GM12878 (cell line): ENCODE data around the gene KIF20A. TPM values are rescaled to one million over a fixed set of nuclear protein-coding genes. Genes with fewer than 3 reads are reported as not detected.
"Not testable (repeated sequence)": the region's sequence is repeated elsewhere in the genome, so short reads cannot be mapped to it uniquely, and the experiment has no call there.

Source experiments
- ATAC-seq: fragments of 200-7000 bp; cut with Tn5 transposase; 3 replicates; pipeline ENCODE4 v1.9.1; 2020; ENCODE audit warnings: mild to moderate bottlenecking, moderate library complexity
- BruUV-seq: library from RNA; stranded (reverse); fragments of 400-500 nt; replicated peaks from 2 replicates; lab custom pipeline; 2021; lab: Mats Ljungman, UMichigan
- CTCF ChIA-PET: fragments of 300-600 bp; sonication (Branson Sonifier 250); formaldehyde crosslinking; extraction: SDS; loops from one replicate; lab custom pipeline; 2021; ENCODE audit warnings: inconsistent platforms; lab: Yijun Ruan, JAX
- POLR2A ChIA-PET: fragments of 350-600 bp; formaldehyde crosslinking; extraction: SDS; loops from one replicate; lab custom pipeline; 2021; ENCODE audit warnings: inconsistent platforms; lab: Charles Lee
- RAD21 ChIA-PET: fragments of 300-600 bp; sonication (Branson Sonifier 250); formaldehyde crosslinking; loops from one replicate; lab custom pipeline; 2023; ENCODE audit warnings: antibody characterized with exemption; ENCODE audit not compliant: unreplicated experiment; lab: Charles Lee
- SMC1A ChIA-PET: fragments of 300-600 bp; sonication (Branson Sonifier 250); formaldehyde crosslinking; loops from one replicate; lab custom pipeline; 2023; ENCODE audit not compliant: unreplicated experiment, uncharacterized antibody; lab: Charles Lee
- DNase-seq: peaks from one replicate; pipeline ENCODE4 v3.0.0-alpha.2; 2011; ENCODE audit warnings: low read depth, low spot score
- FAIRE-seq: peaks from 3 replicates; lab custom pipeline; 2011; peaks lifted over from hg19 to GRCh38; lab: Jason Lieb, UNC
- H2AFZ ChIP-seq: 2 replicates; pipeline ENCODE4 v1.6.0; 2011; ENCODE audit warnings: low read depth, low read length, control low read depth; ENCODE audit not compliant: control insufficient read depth
- H3K27ac ChIP-seq: 2 replicates; pipeline ENCODE4 v1.5.1; 2011; ENCODE audit warnings: control low read depth; ENCODE audit not compliant: control insufficient read depth, insufficient read depth
- H3K27me3 ChIP-seq, 2 experiments: replicated peaks in 1 of 2; 2 replicates each; pipeline versions ENCODE4 v1.6.0 to v1.6.1; 2011; ENCODE audit warnings: low read length in 1 of 2; ENCODE audit not compliant: control insufficient read depth in 2 of 2, insufficient read depth in 2 of 2
- H3K36me3 ChIP-seq, 2 experiments: 2 replicates each; pipeline ENCODE4 v1.5.1; 2011; ENCODE audit warnings: low read length in 1 of 2; ENCODE audit not compliant: control insufficient read depth in 2 of 2, insufficient read depth in 2 of 2
- H3K4me1 ChIP-seq: 2 replicates; pipeline ENCODE4 v1.6.1; 2011; ENCODE audit warnings: mild to moderate bottlenecking, low read length, moderate library complexity, mixed read lengths; ENCODE audit not compliant: control insufficient read depth, insufficient read depth
- H3K4me2 ChIP-seq: 2 replicates; pipeline ENCODE4 v1.6.0; 2011; ENCODE audit warnings: control low read depth; ENCODE audit not compliant: control insufficient read depth, insufficient read depth
- H3K4me3 ChIP-seq: fragments of 200-600 bp; sonication (generic); 2 replicates; pipeline ENCODE4 v1.5.1; 2016
- H3K79me2 ChIP-seq: 2 replicates; pipeline ENCODE4 v1.6.0; 2011; ENCODE audit warnings: low read length; ENCODE audit not compliant: control insufficient read depth, insufficient read depth
- H3K9ac ChIP-seq: 2 replicates; pipeline ENCODE4 v1.8.0; 2011; ENCODE audit warnings: low read length, control low read depth, mixed read lengths; ENCODE audit not compliant: control insufficient read depth, insufficient read depth
- H3K9me3 ChIP-seq: replicated peaks from 3 replicates; pipeline ENCODE4 v1.5.1; 2011; ENCODE audit warnings: mild to moderate bottlenecking, low read length; ENCODE audit not compliant: control insufficient read depth, insufficient read depth
- H4K20me1 ChIP-seq: 2 replicates; pipeline ENCODE4 v1.6.0; 2011; ENCODE audit not compliant: control insufficient read depth, insufficient read depth
- CBFB ChIP-seq: IDR thresholded peaks from 2 replicates; pipeline ENCODE4 v1.6.1; 2016; ENCODE audit warnings: antibody characterized with exemption, low read depth
- E2F4 ChIP-seq: IDR thresholded peaks from 2 replicates; pipeline ENCODE4 v1.6.1; 2012; ENCODE audit warnings: low read depth, low read length, improper control_type of control experiment
- E4F1 ChIP-seq: fragments of 450-650 bp; IDR thresholded peaks from 2 replicates; pipeline ENCODE4 v1.6.1; 2018; ENCODE audit warnings: borderline replicate concordance, mild to moderate bottlenecking; ENCODE audit not compliant: partially characterized antibody
- EED ChIP-seq: sonication (generic); IDR thresholded peaks from 2 replicates; pipeline ENCODE4 v1.6.1; 2016; ENCODE audit warnings: antibody characterized with exemption, low read depth
- ESRRA ChIP-seq: IDR thresholded peaks from 2 replicates; pipeline ENCODE4 v1.6.1; 2012; ENCODE audit warnings: mild to moderate bottlenecking, low read length, improper control_type of control experiment
- HDAC2 ChIP-seq: fragments of 200-600 bp; sonication (generic); IDR thresholded peaks from 2 replicates; pipeline ENCODE4 v1.6.1; 2017
- MYC ChIP-seq: IDR thresholded peaks from 2 replicates; pipeline ENCODE4 v1.6.1; 2011; ENCODE audit warnings: mild to moderate bottlenecking, low read length, moderate library complexity, inconsistent platforms; ENCODE audit not compliant: insufficient read depth, insufficient replicate concordance, insufficient read length, severe bottlenecking
- PML ChIP-seq: IDR thresholded peaks from 2 replicates; pipeline ENCODE4 v1.6.1; 2012; ENCODE audit warnings: low read length, inconsistent platforms
- SIX5 ChIP-seq: IDR thresholded peaks from 2 replicates; pipeline ENCODE4 v1.6.1; 2011; ENCODE audit warnings: mild to moderate bottlenecking, low read depth, low read length, moderate library complexity; ENCODE audit not compliant: severe bottlenecking
- SMAD5 ChIP-seq: IDR thresholded peaks from 2 replicates; pipeline ENCODE4 v1.6.1; 2016; ENCODE audit warnings: antibody characterized with exemption, low read depth
- SMC3 ChIP-seq: IDR thresholded peaks from 2 replicates; pipeline ENCODE4 v1.6.1; 2011; ENCODE audit warnings: low read length, improper control_type of control experiment, borderline replicate concordance
- SP1 ChIP-seq: IDR thresholded peaks from one replicate; pipeline ENCODE4 v1.6.1; 2011; ENCODE audit warnings: low read depth, low read length
- TBL1XR1 ChIP-seq: IDR thresholded peaks from 2 replicates; pipeline ENCODE4 v1.6.1; 2012; ENCODE audit warnings: low read depth, low read length, improper control_type of control experiment
- ZNF207 ChIP-seq: fragments of 450-650 bp; IDR thresholded peaks from 2 replicates; pipeline ENCODE4 v1.6.1; 2014; ENCODE audit warnings: antibody characterized with exemption, mild to moderate bottlenecking, borderline replicate concordance
- WGBS: methylation state at CpG from one replicate; pipeline ENCODE4 v1.1.6; 2016; ENCODE audit warnings: low lambda C conversion rate; ENCODE audit not compliant: insufficient replicate concordance, insufficient coverage; ENCODE audit errors: missing lambda C conversion rate; 5-methylcytosine and 5-hydroxymethylcytosine counted together
- in situ Hi-C: fragments of 300-500 bp; cut with MboI; formaldehyde crosslinking; loops from 9 replicates; pipeline ENCODE4 v1.14.3; 2018; ENCODE audit warnings: mixed read lengths
- intact Hi-C: fragments of 100-400 bp; cut with micrococcal nuclease; formaldehyde crosslinking; loops from one replicate; pipeline ENCODE4 v1.14.2; 2022; ENCODE audit not compliant: unreplicated experiment
- polyA plus RNA-seq, 11 experiments: library from polyadenylated mRNA; depleted of rRNA in 4 of 11; unstranded in 6 of 11; stranded (reverse) in 5 of 11; fragments of >200 nt; fragmentation: Nextera tagmentation in 4 of 11; fragmentation: Illumina TruSeq in 1 of 11; extraction: Ambion mirVana in 4 of 11; extraction: Trizol in 1 of 11; gene quantifications; 1 replicate in 1 of 11; 2 replicates in 10 of 11; pipeline versions ENCODE4 v1.2.1 to v1.2.3, GENCODE V29; 2011 to 2016; ENCODE audit warnings: inconsistent platforms in 2 of 11, missing spikeins in 2 of 11, low read depth in 1 of 11
- total RNA-seq, 4 experiments: library from RNA; depleted of rRNA in 3 of 4; stranded (reverse); fragments of >200 nt in 3 of 4; fragmentation: Illumina TruSeq in 1 of 4; extraction: Trizol in 1 of 4; gene quantifications; 2 replicates each; pipeline versions ENCODE4 v1.2.1 to v1.2.3, GENCODE V29; 2013 to 2021

The KIF20A gene
- total and polyA plus RNA-seq, 10 of the 15 experiments (the other 5 are each of a cell fraction or from before 2014, with no cell fraction given) = 20.7 to 61.9 (median 45.3) TPM

GRCh38 chr5:138149530-138149929 lies 29.4 kb upstream of the KIF20A start:
- POLR2A ChIA-PET = no interaction called here
- in situ Hi-C loops (no loop called here), intact Hi-C loops (no loop called here)
- no peak overlapping the region for H3K4me2 ChIP-seq
- CTCF ChIA-PET = interaction anchor here (1.1 to 1.5 kb wide), 2 partner anchors 17 to 21 kb away, joined by 3 to 7 read pairs; no protein-coding TSS in a partner anchor
- H3K9ac ChIP-seq = no peak overlapping the region
- FAIRE-seq (no peak), ATAC-seq (no peak), DNase-seq (no peak)
- no peaks in the 10 kb centered on the region for H3K27me3 ChIP-seq
- 31% methylated on average over 3 of the region's 3 CpGs for whole genome bisulfite sequencing
- no peak overlapping the region for H2AFZ ChIP-seq
- no peaks in the 10 kb centered on the region for H3K4me1 ChIP-seq
- RAD21 ChIA-PET = no interaction called here
- BruUV-seq = no TSS peak
- SMC1A ChIA-PET = interaction anchor here (1.1 kb wide), 1 partner anchor 10 kb away, joined by 5 read pairs; the partner anchor contains the start of gene NME5
- H3K4me3 ChIP-seq = no peak overlapping the region
- H3K27ac ChIP-seq = no peak overlapping the region
- no peaks in the 10 kb centered on the region for H3K36me3 ChIP-seq
- H3K79me2 ChIP-seq = no peaks in the 10 kb centered on the region
- TF ChIP-seq SP1 (no peak), TBL1XR1 (no peak), SMAD5 (no peak), E4F1 (no peak), SIX5 (no peak), PML (no peak), ESRRA (no peak), SMC3 (no peak), HDAC2 (no peak), MYC (no peak), ZNF207 (no peak), E2F4 (no peak), EED (no peak), CBFB (no peak)
- H4K20me1 ChIP-seq = no peaks in the 10 kb centered on the region
- H3K9me3 ChIP-seq = no peaks in the 10 kb centered on the region

- intact Hi-C loops, POLR2A ChIA-PET, H3K9ac ChIP-seq, in situ Hi-C loops, FAIRE-seq, RAD21 ChIA-PET, H4K20me1 ChIP-seq, H3K4me3 ChIP-seq, CTCF ChIA-PET, H3K9me3 ChIP-seq, H3K27ac ChIP-seq, H3K4me1 ChIP-seq, BruUV-seq, SMC1A ChIA-PET, H3K27me3 ChIP-seq, ATAC-seq, H3K4me2 ChIP-seq, DNase-seq, H3K79me2 ChIP-seq, H2AFZ ChIP-seq: not testable (repeated sequence)
- peaks cover 6 to 19% of the 10 kb centered on the region in 2 experiments for H3K36me3 ChIP-seq
- 94% methylated on average over 5 of the region's 9 CpGs for WGBS
Observed at GRCh38 chr5:138155977-138156376, 22.9 kb upstream of the KIF20A start.
